Transverse colon (tissue), 4 donors: ENCODE measurements around the gene LRRC32.

ENCODE experiments used
- POLR2A ChIP-seq: fragments of 450-650 bp; IDR thresholded peaks from one replicate; pipeline ENCODE4 v1.6.1; 2016; ENCODE audit warnings: antibody characterized with exemption, mild to moderate bottlenecking, moderate library complexity
- POLR2AphosphoS5 ChIP-seq, 3 donors: sonication (generic); formaldehyde crosslinking; IDR thresholded peaks; one replicate each; pipeline ENCODE4 v1.6.1; 2016; ENCODE audit warnings: antibody characterized with exemption in 3 of 3
- TF ChIP-seq, protein P1 (sequence below), 5 experiments: fragments of 200-600 bp in 3 of 5; fragments of 450-650 bp in 2 of 5; sonication (generic) in 3 of 5; IDR thresholded peaks; 1 replicate in 2 of 5; 2 replicates in 3 of 5; pipeline ENCODE4 v1.5.1; 2016 to 2017; ENCODE audit warnings: antibody characterized with exemption in 5 of 5, inconsistent platforms in 3 of 5, mild to moderate bottlenecking in 2 of 5, moderate library complexity in 1 of 5

DNA sequence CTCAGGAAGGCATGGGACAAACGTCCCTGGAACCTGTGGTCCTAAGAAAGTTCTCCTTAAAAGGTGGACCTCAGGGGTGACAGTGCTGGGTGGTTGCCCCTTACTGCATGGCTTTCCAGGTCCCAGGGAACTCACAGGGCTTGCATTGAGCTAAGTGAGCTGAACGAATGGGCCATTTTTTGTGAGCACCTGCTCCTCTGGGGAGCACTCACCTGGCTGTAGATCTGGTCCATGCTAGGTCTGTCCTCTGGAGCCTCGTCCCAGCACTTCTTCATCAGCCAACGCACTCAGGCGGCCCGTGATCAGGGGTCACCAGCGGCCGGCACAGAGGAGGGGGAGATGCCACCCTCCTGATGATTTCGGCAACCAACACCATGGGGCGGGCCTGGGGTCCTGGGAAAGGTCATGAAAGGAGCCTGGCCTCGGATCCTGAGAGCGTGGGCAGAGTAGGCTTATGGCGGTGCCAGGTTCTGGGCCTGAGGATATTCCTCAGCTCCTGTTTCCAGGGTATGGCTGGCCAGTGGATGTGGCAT lies 36.8 kb upstream of the LRRC32 start:
- TF ChIP-seq, protein P1, sequence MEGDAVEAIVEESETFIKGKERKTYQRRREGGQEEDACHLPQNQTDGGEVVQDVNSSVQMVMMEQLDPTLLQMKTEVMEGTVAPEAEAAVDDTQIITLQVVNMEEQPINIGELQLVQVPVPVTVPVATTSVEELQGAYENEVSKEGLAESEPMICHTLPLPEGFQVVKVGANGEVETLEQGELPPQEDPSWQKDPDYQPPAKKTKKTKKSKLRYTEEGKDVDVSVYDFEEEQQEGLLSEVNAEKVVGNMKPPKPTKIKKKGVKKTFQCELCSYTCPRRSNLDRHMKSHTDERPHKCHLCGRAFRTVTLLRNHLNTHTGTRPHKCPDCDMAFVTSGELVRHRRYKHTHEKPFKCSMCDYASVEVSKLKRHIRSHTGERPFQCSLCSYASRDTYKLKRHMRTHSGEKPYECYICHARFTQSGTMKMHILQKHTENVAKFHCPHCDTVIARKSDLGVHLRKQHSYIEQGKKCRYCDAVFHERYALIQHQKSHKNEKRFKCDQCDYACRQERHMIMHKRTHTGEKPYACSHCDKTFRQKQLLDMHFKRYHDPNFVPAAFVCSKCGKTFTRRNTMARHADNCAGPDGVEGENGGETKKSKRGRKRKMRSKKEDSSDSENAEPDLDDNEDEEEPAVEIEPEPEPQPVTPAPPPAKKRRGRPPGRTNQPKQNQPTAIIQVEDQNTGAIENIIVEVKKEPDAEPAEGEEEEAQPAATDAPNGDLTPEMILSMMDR (IDR thresholded peaks at IDR 0.05): no peak
- TF ChIP-seq POLR2A (no peak), POLR2AphosphoS5 (IDR thresholded peaks at IDR 0.05) (no peak)
